SK-N-SH (cell line): ENCODE results near the gene TRIM5. TPM values are rescaled to one million over a fixed set of nuclear protein-coding genes. Genes with fewer than 3 reads are reported as not detected.

Experiments used
- CHD2 ChIP-seq: fragments of 150-350 bp; IDR thresholded peaks from 2 replicates; pipeline ENCODE4 v1.6.1; 2018; ENCODE audit warnings: low read length; ENCODE audit not compliant: partially characterized antibody
- CTCF ChIP-seq: fragments of 200-600 bp; sonication (generic); IDR thresholded peaks from 2 replicates; pipeline ENCODE4 v1.6.1; 2017; ENCODE audit warnings: antibody characterized with exemption, mild to moderate bottlenecking, moderate library complexity
- MAX ChIP-seq: IDR thresholded peaks from 2 replicates; pipeline ENCODE4 v1.4.0; 2012; ENCODE audit warnings: low read depth
- MXI1 ChIP-seq: IDR thresholded peaks from 2 replicates; pipeline ENCODE4 v1.6.1; 2012; ENCODE audit warnings: mild to moderate bottlenecking, low read depth, low read length, improper control_type of control experiment
- REST ChIP-seq: IDR thresholded peaks from 2 replicates; pipeline ENCODE4 v1.6.1; 2012; ENCODE audit warnings: mild to moderate bottlenecking, low read depth, low read length, moderate library complexity
- RFX5 ChIP-seq: IDR thresholded peaks from 2 replicates; pipeline ENCODE4 v1.6.1; 2012; ENCODE audit warnings: mild to moderate bottlenecking, improper control_type of control experiment, low read length
- USF1 ChIP-seq: IDR thresholded peaks from 2 replicates; pipeline ENCODE4 v1.4.0; 2012; ENCODE audit warnings: low read depth, borderline replicate concordance
- YY1 ChIP-seq: IDR thresholded peaks from 2 replicates; pipeline ENCODE4 v1.4.0; 2012; ENCODE audit warnings: low read depth, mild to moderate bottlenecking
- polyA plus RNA-seq, 3 experiments: library from polyadenylated mRNA; depleted of rRNA; stranded (reverse); fragments of >200 nt; gene quantifications; 2 replicates each; pipeline ENCODE4 v1.2.3, GENCODE V29; 2012

TRIM5 gene
- polyA plus RNA-seq, 1 of the 3 experiments (the other 2 are of a cell fraction) = 22.9 TPM

GRCh38 chr11:5618807-5619206 lies 66.1 kb downstream of the TRIM5 start (continued):
- TF ChIP-seq USF1 = no peak
- TF ChIP-seq MAX = no peak
- no peak for TF ChIP-seq CTCF
- no peak for TF ChIP-seq MXI1
- TF ChIP-seq REST = no peak
- TF ChIP-seq CHD2 = no peak
- no peak for TF ChIP-seq RFX5
- no peak for TF ChIP-seq YY1
- TF ChIP-seq, all 33 proteins: peak for 0

Other genes starting within 250 kb of the TRIM5 start
- gene OR51I1, start 243.6 kb downstream of the TRIM5 start, polyA plus RNA-seq (2012; rRNA removed) = 0.08 TPM in 1 of 2 replicates, not detected in the other
- gene OR51I2, start 235.8 kb downstream of the TRIM5 start, polyA plus RNA-seq (2012; rRNA removed) = not detected in 2 replicates
- gene OR52D1, start 196.4 kb downstream of the TRIM5 start, polyA plus RNA-seq (2012; rRNA removed) = not detected in 2 replicates
- gene UBQLN3, start 175.1 kb downstream of the TRIM5 start, polyA plus RNA-seq (2012; rRNA removed) = not detected in 2 replicates
- gene UBQLNL, start 168.4 kb downstream of the TRIM5 start, polyA plus RNA-seq (2012; rRNA removed) = 0.03 and 0.10 TPM in 2 replicates
- gene OR52H1, start 136.5 kb downstream of the TRIM5 start, polyA plus RNA-seq (2012; rRNA removed) = not detected in 2 replicates
- gene OR52B6, start 104.2 kb downstream of the TRIM5 start, polyA plus RNA-seq (2012; rRNA removed) = not detected in 2 replicates
- gene TRIM6, start 88.4 kb downstream of the TRIM5 start, polyA plus RNA-seq (2012; rRNA removed) = 0.46 and 0.94 TPM in 2 replicates
- 3.2 and 4.6 TPM in 2 replicates for gene TRIM34, start 60.1 kb downstream of the TRIM5 start, polyA plus RNA-seq (2012; rRNA removed)
- gene TRIM22, start 4.7 kb upstream of the TRIM5 start, polyA plus RNA-seq (2012; rRNA removed) = 47.1 and 80.4 TPM in 2 replicates
- gene OR56B1, start 51.4 kb upstream of the TRIM5 start, polyA plus RNA-seq (2012; rRNA removed) = not detected in 2 replicates
- gene OR52N4, start 69.2 kb upstream of the TRIM5 start, polyA plus RNA-seq (2012; rRNA removed) = 0.10 TPM in 1 of 2 replicates, not detected in the other
- gene OR52N5, start 98.3 kb upstream of the TRIM5 start, polyA plus RNA-seq (2012; rRNA removed) = not detected in 2 replicates
- gene OR52N1, start 106.2 kb upstream of the TRIM5 start, polyA plus RNA-seq (2012; rRNA removed) = not detected in 2 replicates
- not detected in 2 replicates for gene OR52N2, start 123.8 kb upstream of the TRIM5 start, polyA plus RNA-seq (2012; rRNA removed)
- gene OR52E6, start 156.8 kb upstream of the TRIM5 start, polyA plus RNA-seq (2012; rRNA removed) = not detected in 2 replicates
- gene OR52E8, start 172.6 kb upstream of the TRIM5 start, polyA plus RNA-seq (2012; rRNA removed) = not detected in 2 replicates
- not detected in 2 replicates for gene OR52E4, start 195.6 kb upstream of the TRIM5 start, polyA plus RNA-seq (2012; rRNA removed)
- gene OR52E5, start 208.1 kb upstream of the TRIM5 start, polyA plus RNA-seq (2012; rRNA removed) = not detected in 2 replicates